NB4 (cell line): ENCODE data around the gene SLC26A6.

ENCODE experiments used
- POLR2A ChIP-seq: IDR thresholded peaks from 2 replicates; pipeline ENCODE4 v1.6.1; 2011; ENCODE audit warnings: mild to moderate bottlenecking; ENCODE audit not compliant: insufficient read length; ENCODE audit errors: extremely low read depth
- TF ChIP-seq, protein P1 (sequence below): IDR thresholded peaks from one replicate; pipeline ENCODE4 v1.5.1; 2012; ENCODE audit warnings: low read depth, low read length
- TF ChIP-seq, protein P2 (sequence below): IDR thresholded peaks from 2 replicates; pipeline ENCODE4 v1.6.1; 2011; ENCODE audit warnings: low read depth, low read length

GRCh38 chr3:48660800-48661400, 25.6 kb upstream of the SLC26A6 start:
- TF ChIP-seq POLR2A: no peak
- TF ChIP-seq, protein P1, sequence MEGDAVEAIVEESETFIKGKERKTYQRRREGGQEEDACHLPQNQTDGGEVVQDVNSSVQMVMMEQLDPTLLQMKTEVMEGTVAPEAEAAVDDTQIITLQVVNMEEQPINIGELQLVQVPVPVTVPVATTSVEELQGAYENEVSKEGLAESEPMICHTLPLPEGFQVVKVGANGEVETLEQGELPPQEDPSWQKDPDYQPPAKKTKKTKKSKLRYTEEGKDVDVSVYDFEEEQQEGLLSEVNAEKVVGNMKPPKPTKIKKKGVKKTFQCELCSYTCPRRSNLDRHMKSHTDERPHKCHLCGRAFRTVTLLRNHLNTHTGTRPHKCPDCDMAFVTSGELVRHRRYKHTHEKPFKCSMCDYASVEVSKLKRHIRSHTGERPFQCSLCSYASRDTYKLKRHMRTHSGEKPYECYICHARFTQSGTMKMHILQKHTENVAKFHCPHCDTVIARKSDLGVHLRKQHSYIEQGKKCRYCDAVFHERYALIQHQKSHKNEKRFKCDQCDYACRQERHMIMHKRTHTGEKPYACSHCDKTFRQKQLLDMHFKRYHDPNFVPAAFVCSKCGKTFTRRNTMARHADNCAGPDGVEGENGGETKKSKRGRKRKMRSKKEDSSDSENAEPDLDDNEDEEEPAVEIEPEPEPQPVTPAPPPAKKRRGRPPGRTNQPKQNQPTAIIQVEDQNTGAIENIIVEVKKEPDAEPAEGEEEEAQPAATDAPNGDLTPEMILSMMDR: no peak
- TF ChIP-seq, protein P2, sequence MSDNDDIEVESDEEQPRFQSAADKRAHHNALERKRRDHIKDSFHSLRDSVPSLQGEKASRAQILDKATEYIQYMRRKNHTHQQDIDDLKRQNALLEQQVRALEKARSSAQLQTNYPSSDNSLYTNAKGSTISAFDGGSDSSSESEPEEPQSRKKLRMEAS: no peak
